ENCODE measurements around the gene OSBPL3.

Gene OSBPL3

GRCh38 chr7:24891311-24891735, 88.7 kb downstream of the OSBPL3 start:
- DNase-seq: no peak

- no peak for DNase-seq
Observed at GRCh38 chr7:24889611-24890010, 90.4 kb downstream of the OSBPL3 start.

- no peak for DNase-seq
Observed at GRCh38 chr7:24888653-24889052, 91.3 kb downstream of the OSBPL3 start.

- no peak for DNase-seq
Observed at GRCh38 chr7:24885716-24886115, 94.3 kb downstream of the OSBPL3 start.

GRCh38 chr7:24885305-24885704, 94.7 kb downstream of the OSBPL3 start:
- DNase-seq: no peak

GRCh38 chr7:24884401-24884800, 95.6 kb downstream of the OSBPL3 start:
- no peak for DNase-seq

- DNase-seq: no peak
Observed at GRCh38 chr7:24883622-24884013, 96.4 kb downstream of the OSBPL3 start.

GRCh38 chr7:24882989-24883621, 96.9 kb downstream of the OSBPL3 start:
- no peak for DNase-seq

- DNase-seq: no peak
Observed at GRCh38 chr7:24881623-24882022, 98.4 kb downstream of the OSBPL3 start.

GRCh38 chr7:24880886-24881285, 99.1 kb downstream of the OSBPL3 start:
- no peak for DNase-seq

GRCh38 chr7:24879291-24879690, 100.7 kb downstream of the OSBPL3 start:
- no peak for DNase-seq

GRCh38 chr7:24877790-24878311, 102.1 kb downstream of the OSBPL3 start:
- no peak for DNase-seq

GRCh38 chr7:24874791-24875190, 105.2 kb downstream of the OSBPL3 start:
- no peak for DNase-seq

GRCh38 chr7:24873944-24874343, 106.0 kb downstream of the OSBPL3 start:
- DNase-seq: no peak

- DNase-seq: no peak
Observed at GRCh38 chr7:24871770-24872169, 108.2 kb downstream of the OSBPL3 start.

GRCh38 chr7:24870766-24871165, 109.2 kb downstream of the OSBPL3 start:
- no peak for DNase-seq

- DNase-seq: no peak
Observed at GRCh38 chr7:24869572-24869971, 110.4 kb downstream of the OSBPL3 start.

- no peak for DNase-seq
Observed at GRCh38 chr7:24868741-24869140, 111.2 kb downstream of the OSBPL3 start.

- no peak for DNase-seq
Observed at GRCh38 chr7:24866004-24866615, 113.9 kb downstream of the OSBPL3 start.

GRCh38 chr7:24864214-24864817, 115.7 kb downstream of the OSBPL3 start:
- DNase-seq: no peak

- DNase-seq: no peak
Observed at GRCh38 chr7:24863626-24864025, 116.4 kb downstream of the OSBPL3 start.

GRCh38 chr7:24862461-24862860, 117.5 kb downstream of the OSBPL3 start:
- no peak for DNase-seq

- DNase-seq: no peak
Observed at GRCh38 chr7:24861336-24861735, 118.6 kb downstream of the OSBPL3 start.

- DNase-seq: no peak
Observed at GRCh38 chr7:24860611-24861010, 119.4 kb downstream of the OSBPL3 start.
